ENCODE data around the gene PTPRN2. TPM values are rescaled to one million over a fixed set of nuclear protein-coding genes. Genes with fewer than 3 reads are reported as not detected.
"Not testable (repeated sequence)": the region's sequence is repeated elsewhere in the genome, so short reads cannot be mapped to it uniquely, and the experiment has no call there.

PTPRN2 gene
- total RNA-seq, 1 donor from 2014 or later, result 3.1 TPM

- DNase-seq, result no peak
Observed at GRCh38 chr7:157596881-157597280, 990.7 kb downstream of the PTPRN2 start.

DNA sequence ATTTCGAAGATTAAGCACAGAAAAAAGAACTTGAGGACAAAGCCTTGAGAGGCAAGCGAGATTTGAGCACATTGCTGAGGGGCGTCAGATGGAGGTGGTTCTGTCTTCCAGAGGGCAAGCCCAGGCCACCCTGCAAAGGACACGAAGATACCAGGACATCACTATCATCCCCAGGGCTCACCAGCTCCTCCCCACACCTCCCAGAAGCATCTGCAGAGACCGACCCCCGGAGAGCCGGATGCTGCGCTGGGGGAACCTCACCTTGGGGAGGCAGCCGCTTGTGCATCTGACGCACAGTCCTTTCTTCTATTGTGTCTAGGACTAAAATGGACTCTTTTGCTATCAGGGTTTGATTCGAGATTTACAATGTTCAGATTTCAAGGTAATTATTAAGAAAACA is 991.2 kb downstream of the PTPRN2 start:
- DNase-seq, result no peak

GRCh38 chr7:157596026-157596425 is 991.6 kb downstream of the PTPRN2 start:
- DNase-seq, result no peak

- DNase-seq, result no peak
Observed at GRCh38 chr7:157595086-157595855, 992.4 kb downstream of the PTPRN2 start.

GRCh38 chr7:157594306-157594705 is 993.3 kb downstream of the PTPRN2 start:
- no peak for DNase-seq

GRCh38 chr7:157593541-157593940 is 994.1 kb downstream of the PTPRN2 start:
- DNase-seq, result no peak

DNA sequence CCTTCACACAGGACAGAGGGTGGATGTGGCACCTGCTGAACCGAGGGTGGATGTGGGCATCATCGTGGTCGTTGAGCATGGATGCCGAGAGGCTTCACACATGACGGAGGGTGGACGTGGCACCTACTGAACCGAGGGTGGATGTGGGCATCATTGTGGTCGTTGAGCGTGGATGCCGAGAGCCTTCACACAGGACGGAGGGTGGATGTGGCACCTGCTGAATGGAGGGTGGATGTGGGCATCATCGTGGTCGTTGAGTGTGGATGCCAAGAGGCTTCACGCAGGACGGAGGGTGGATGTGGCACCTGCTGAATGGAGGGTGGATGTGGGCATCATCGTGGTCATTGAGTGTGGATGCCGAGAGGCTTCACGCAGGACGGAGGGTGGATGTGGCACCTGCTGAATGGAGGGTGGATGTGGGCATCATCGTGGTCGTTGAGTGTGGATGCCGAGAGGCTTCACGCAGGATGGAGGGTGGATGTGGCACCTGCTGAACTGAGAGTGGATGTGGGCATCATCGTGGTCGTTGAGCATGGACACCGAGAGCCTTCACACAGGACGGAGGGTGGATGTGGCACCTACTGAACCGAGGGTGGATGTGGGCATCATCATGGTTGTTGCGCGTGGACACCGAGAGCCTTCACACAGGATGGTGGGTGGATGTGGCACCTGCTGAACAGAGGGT is 994.8 kb downstream of the PTPRN2 start:
- not testable (repeated sequence) for DNase-seq

DNA sequence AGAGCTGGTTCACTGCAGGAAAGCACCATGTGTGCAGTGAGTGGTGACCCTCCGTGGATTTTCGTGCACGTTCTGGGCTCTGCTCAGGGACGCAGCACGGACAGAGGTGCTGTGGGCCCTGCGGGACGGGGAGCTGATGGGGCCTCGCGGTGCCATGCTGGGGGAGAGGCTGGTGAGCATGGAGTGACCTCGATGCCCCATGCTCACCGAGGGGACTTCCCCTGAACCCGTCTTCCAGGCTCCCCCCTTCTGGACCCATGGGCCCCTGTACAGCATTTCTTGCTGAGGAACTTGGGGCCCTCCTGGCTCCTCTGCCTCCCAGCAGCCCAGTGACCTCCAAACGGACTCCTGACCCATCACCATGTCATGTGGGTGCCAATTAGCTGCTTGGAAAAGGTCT is 997.1 kb downstream of the PTPRN2 start:
- no peak for DNase-seq

DNA sequence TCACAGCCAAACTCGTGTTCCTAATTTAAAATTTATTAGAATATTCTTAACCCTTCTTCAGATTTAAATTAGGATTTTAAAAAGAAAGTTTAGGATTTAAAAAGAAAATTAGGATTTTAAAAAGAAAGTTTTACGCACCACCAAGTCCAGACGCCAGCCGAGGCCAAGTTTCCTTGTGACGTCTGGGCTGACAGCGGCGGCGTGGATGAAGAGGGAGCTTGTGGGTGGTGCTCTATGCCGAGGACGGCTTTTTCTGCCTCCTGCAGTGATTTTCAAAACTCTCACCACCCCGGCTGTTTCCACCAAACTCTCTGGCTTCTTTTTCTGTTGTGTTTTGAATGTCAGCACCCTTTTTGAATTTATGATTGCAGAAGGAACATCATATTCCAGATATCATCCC is 997.9 kb downstream of the PTPRN2 start:
- DNase-seq, result no peak

DNA sequence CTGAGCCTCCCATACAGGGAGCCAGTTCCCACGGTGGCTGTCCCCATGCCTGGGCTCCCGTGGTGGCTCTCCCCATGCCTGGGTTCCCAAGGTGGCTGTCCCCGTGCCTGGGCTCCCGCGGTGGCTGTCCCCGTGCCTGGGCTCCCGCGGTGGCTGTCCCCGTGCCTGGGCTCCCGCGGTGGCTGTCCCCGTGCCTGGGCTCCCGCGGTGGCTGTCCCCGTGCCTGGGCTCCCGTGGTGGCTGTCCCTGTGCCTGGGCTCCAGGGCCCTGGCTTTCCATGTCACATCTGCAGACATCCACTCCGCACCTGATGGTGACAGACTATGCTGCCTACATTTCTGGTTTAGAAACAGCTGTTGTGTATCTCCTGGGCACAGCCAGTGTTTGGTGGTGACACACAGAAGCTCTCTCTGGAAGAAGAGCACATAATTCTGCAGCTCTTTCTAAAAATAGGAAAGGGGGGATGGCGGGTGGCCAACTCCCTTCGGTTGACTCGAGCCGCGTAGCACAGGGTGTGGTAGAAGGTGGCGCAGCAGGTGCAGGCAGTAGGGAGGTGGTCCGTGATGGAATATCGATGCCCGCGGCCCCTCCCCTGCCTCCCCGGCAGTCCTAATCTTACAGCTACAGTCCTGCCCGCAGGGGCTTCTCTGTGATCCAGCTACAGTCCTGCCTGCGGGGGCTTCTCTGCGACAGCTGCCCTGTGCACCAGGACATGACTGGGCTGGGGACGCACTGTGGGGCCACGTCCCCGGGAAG is 999.6 kb downstream of the PTPRN2 start:
- peak; percentile 71 for DNase-seq

DNA sequence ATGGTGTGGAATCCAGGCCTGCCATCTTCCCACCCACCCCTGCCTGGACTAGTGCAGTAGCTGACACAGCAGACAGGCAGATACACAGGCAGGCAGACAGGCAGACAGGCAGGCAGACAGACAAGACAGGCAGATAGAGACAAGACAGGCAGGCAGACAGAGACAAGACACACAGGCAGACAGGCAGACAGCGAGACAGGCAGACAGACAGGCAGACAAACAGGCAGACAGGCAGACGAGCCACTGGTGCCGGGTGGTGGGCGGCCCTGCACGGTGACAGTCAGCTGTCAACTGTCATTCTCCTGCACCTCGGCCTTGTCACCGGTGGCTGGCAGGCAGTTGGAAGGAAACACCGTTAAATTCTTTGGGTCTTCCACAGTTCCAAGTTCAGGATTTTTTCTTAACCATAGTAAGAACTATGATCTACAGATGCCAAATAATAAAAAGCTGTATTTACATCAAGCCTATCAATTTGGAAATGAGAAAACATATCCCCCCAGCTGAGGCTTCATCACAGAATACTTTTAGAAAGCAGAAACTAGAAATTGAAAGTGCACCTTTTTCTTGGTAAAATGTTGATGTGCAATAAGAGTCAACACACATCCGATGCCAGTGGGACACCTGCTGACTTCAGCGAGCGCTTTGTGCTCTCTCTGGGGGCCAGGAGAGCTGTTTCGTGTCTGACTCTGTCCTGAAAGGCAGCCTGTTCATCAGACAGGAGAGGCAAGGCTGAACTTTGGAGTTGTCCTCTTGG is 1000.4 kb downstream of the PTPRN2 start:
- DNase-seq, result no peak

DNA sequence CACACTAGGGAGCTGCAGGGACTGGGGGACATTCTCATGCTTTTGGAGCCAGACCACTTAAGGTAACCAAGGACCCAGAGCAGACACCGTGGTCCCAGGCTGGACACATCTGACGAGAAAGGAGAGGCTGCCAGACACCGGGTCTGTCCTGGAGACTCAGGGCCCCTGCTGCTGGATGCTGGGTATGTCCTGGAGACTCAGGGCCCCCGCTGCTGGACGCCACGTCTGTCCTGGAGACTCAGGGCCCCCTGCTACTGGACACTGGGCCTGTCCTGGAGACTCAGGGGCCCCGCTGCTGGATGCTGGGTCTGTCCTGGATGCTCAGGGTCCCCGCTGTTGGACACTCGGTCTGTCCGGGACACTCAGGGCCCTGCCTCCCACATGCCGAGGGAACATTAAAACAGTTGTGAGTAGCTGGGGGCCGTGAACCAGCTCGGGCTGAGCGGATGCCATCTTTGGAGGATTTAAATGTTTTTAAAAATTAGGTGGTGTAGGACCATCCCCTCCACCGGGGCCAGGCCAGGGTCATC is 1001.1 kb downstream of the PTPRN2 start:
- no peak for DNase-seq

DNA sequence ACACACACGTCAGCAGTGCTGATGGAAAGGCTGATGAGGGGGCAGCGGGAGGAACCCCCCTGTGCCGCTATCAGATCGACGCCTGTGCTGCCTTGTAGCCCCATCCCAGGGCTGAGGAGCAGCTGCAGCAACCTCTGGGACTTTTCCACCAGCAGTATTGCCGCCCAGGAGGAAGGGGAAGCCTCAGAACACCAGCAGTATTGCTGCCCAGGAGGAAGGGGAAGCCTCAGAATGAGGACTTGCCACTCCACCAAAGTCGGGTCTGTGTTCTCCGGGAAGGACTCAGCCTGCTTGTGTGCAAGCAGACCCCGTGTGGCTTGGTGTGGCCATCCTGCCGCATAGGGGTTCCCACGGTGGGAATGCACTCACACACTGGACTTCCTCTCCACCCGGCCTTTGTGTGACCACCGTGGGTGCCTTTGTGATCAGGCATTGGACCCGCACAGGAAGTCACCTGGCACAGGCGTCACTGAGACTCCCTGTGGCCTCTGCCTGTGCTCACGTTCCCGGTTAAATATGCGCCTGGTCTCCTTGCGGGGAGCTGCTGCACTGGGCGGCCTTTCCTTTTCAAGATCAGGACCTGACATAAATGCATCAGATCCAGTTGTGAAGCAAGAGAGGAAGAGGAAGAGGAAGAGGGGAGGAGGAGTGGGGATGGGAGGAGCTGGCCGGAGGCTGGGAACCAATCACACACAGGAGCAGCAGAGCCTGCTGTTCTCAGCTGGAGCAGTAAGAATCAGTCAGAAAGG is 1002.3 kb downstream of the PTPRN2 start:
- DNase-seq, result no peak

DNA sequence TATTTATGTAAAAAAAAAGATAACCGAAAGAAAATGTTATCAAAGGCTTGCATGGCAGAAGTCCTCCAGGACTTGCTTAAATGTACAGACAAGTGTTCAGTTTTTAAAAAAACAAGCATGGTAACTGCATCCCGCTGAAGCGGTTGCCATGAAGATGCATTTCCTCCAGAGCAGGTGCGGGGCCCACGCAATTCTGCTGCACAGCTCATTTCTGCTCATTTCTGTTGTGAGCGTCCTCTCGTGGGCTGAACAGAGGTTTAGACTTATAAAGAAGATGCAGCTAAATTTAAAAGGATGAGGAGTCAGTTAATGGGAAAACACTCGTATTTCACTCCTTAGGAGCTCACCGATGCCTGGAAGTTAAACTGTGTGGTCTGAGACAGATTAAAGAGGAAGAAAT is 1003.2 kb downstream of the PTPRN2 start:
- no peak for DNase-seq

- no peak for DNase-seq
Observed at GRCh38 chr7:157581740-157582139, 1005.9 kb downstream of the PTPRN2 start.

DNA sequence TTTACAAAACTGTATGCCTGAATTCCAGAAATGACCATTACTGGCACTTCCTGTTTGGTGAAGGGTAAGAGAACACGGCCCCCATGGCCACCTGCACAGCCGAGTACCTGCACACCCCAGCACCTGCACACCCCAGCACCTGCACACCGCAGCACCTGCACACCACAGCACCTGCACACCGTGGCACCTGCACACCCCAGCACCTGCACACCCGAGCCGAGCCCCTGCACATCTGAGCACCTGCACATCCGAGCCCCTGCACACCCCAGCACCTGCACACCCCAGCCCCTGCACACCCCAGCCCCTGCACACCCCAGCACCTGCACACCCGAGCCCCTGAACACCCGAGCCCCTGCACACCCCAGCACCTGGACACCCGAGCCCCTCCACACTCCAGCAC is 1007.3 kb downstream of the PTPRN2 start:
- no peak for DNase-seq

DNA sequence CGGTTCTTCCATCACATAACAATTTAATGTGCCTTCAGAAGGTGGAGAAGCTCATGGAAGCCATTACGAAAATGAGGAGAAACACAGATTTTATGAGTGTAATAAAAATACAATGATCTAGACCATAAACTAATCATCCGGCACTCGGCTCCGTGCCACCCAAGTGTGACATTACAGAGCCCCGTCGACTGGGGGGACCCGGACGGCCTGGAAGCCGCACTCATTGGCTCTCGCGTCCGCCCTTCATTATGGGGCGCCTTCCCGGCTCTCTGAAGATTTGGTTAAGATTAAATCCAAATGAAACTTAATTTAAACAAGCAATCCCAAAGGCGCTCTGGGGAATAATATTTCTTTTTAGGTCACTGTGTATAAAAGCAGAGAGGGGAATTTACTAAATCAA is 1008.2 kb downstream of the PTPRN2 start:
- no peak for DNase-seq

DNA sequence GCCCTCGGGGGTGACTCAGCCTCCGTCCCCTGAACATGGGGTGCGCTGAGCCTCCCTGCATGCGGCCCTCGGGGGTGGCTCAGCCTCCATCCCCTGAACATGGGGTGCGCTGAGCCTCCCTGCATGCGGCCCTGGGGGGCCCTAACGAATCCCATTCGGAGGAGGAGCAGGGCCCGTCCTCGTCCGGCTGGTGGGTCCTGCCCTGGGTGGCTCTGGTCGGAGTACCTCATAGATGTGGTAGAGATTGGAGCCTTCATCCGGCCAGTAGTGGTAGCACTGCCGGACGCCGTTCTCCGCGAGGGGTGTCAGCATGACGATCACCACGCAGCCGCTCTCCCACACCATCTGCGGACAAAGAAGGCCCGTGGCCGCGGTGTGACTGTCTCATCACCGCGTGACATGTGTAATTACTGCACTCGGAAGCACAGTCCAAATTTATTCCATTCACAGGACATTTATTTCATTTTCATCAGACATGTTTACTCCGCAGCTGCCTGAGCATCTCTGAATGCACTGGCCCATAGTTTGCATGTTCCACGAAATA is 1009.8 kb downstream of the PTPRN2 start:
- no peak for DNase-seq

DNA sequence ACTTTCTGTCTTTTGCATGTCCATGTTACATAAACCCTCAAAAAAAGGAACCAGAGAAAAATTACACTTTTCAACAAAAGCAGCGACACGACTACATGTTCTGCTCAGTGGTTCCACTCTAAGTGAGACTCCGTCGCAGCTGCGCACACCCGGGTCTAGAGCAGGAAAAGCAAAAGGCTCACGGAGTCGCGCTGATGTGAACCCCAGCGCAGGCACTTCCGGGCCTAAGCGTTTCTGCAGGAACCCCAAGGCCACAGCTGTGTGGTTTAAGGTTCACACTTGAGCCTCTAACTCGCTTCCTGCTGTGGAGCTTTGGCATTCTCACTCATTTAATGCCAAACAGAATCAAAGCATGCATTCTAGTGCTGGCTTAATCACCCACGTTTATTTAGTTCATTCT is 1010.6 kb downstream of the PTPRN2 start:
- DNase-seq, result no peak

DNA sequence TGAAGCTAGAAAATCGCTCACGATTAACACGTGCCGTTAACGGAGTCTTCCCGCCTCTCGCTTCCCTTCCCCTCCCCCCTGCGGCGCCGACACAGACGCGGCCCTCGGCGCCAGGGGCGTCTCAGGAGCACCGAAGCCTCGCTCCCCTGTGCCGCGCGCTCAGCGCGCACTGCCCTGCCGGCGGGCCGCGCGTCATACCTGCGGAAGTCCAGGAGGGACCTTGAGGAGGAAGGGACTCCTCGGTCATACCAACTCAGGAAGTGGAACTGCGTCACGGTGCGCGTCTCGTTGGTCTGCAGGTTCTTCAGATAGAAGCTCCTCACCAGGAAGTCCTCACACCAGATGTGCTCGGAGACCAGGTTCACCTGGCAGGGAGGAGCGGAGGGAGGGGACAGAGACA is 1011.2 kb downstream of the PTPRN2 start:
- no peak for DNase-seq

GRCh38 chr7:157575777-157576176 is 1011.8 kb downstream of the PTPRN2 start:
- no peak for DNase-seq
